C4-2B (cell line): ENCODE measurements around the gene GSK3A.

ENCODE experiments used
- H3K27ac ChIP-seq: fragments of 450-650 bp; 2 replicates; pipeline ENCODE4 v1.5.1; 2017
- ZFX ChIP-seq: fragments of 450-650 bp; IDR thresholded peaks from 2 replicates; pipeline ENCODE4 v1.6.1; 2017
- TF ChIP-seq, protein P1 (sequence below): fragments of 450-650 bp; conservative IDR thresholded peaks from 2 replicates; pipeline ENCODE4 v1.5.1; 2017; ENCODE audit warnings: mild to moderate bottlenecking

GSK3A gene

DNA sequence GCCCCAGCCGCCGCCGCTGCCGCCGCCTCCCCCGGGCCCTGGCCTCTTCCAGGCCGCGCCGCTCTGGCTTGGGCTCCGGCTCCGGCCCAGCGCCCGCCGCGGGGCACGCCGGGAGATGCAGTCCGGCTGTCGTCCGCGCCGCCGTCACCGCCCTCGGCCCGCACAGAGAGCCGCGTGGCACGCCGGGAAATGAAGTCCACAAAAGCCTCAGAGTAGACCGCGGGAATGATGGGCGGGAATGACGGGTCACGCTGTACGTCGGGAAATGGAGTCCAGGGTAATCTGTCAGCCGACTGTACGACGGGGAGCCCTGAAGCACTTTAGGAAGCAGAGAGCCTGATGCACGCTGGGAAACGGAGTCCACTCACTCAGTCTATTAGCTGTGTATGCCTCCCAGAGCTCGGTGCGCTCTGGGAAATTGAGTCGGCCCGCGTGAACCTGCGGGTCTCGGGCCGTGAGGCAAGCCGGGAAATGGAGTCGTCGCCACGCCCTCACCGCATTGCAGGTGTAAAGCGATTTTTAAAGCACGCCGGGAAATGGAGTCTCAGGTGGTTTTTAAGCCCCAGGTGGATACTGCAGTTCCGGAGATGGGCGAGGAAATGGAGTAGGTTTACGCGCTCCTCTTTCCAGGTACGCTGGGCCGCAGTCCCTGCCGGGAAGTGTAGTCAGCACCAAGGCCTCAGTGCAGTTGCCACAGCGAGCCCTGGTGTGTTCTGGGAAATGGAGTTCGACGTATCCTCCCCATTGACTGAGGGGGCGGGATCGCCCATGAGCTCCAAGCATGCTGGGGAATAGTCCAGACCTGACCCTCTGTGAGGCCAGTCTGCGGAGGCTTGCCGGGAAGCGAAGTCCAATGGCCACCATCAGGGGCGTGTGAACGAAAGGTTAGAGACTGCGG, at the start of gene GSK3A:
Gene GSK3A (minus strand): TSS at position 91 of the 898 bp plus-strand sequence. CDS start 137 bp downstream, outside the sequence.
- peak within 1 kb of the TSS; percentile 92 for H3K27ac ChIP-seq
- TF ChIP-seq, protein P1, sequence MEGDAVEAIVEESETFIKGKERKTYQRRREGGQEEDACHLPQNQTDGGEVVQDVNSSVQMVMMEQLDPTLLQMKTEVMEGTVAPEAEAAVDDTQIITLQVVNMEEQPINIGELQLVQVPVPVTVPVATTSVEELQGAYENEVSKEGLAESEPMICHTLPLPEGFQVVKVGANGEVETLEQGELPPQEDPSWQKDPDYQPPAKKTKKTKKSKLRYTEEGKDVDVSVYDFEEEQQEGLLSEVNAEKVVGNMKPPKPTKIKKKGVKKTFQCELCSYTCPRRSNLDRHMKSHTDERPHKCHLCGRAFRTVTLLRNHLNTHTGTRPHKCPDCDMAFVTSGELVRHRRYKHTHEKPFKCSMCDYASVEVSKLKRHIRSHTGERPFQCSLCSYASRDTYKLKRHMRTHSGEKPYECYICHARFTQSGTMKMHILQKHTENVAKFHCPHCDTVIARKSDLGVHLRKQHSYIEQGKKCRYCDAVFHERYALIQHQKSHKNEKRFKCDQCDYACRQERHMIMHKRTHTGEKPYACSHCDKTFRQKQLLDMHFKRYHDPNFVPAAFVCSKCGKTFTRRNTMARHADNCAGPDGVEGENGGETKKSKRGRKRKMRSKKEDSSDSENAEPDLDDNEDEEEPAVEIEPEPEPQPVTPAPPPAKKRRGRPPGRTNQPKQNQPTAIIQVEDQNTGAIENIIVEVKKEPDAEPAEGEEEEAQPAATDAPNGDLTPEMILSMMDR = no peak
- peak; percentile 79; the same call in 1 of the 2 replicates for TF ChIP-seq ZFX

DNA sequence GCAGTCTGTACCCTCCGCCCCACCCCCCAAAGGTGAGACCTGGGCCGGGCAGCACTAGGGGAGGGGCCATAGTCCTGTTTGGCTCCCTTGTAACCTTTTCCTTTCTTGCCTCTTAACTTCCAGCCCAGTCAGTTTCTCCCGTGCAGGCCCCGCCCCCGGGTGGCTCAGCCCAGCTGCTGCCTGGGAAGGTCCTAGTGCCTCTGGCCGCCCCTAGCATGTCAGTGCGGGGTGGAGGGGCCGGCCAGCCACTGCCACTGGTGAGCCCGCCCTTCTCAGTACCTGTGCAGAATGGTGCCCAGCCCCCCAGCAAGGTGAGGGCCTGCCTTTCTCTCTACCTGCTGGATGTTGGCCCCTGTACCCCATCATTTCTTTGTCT, 49.0 kb upstream of the GSK3A start:
- TF ChIP-seq, protein P1 = no peak
- no peak for TF ChIP-seq ZFX
- H3K27ac ChIP-seq = 0 out of 2 replicates have a peak overlapping the region, but pooled peaks have one; percentile 13

DNA sequence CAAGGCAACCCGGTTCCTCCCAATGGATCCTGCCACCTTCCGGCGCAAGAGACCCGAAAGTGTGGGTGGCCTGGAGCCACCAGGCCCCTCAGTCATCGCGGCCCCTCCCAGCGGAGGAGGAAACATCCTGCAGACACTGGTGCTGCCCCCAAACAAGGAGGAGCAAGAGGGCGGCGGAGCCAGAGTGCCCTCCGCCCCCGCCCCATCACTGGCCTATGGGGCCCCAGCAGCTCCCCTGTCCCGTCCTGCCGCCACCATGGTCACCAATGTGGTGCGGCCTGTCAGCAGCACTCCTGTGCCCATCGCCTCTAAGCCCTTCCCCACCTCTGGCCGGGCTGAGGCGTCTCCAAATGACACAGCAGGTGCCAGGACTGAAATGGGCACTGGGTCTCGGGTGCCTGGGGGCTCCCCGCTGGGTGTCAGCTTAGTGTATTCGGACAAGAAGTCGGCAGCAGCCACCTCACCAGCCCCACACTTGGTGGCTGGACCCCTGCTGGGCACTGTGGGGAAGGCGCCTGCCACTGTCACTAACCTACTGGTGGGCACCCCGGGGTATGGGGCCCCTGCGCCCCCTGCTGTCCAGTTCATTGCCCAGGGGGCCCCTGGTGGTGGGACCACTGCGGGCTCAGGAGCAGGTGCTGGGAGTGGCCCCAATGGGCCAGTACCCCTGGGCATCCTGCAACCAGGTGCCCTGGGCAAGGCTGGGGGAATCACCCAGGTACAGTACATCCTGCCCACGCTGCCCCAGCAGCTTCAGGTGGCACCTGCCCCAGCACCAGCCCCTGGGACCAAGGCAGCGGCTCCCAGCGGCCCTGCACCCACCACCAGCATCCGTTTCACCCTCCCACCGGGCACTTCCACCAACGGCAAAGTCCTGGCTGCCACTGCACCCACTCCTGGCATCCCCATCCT, 48.4 kb upstream of the GSK3A start:
- no peak for TF ChIP-seq ZFX
- TF ChIP-seq, protein P1 = no peak; the same call in 1 of the 2 replicates
- 0 out of 2 replicates have a peak overlapping the region, but pooled peaks have one; percentile 13 for H3K27ac ChIP-seq

DNA sequence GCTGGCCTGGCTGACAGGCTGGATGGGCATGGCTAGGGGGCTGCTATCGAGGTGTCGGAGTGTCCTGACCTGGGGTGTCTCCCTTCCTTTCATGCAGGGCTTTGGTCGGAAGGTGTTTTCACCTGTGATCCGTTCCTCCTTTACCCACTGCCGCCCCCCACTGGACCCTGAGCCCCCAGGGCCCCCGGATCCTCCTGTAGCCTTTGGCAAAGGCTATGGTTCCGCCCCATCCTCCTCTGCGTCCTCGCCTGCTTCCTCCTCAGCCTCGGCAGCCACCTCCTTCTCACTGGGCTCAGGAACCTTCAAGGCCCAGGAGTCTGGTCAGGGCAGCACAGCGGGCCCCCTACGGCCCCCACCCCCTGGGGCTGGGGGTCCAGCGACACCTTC, 47.7 kb upstream of the GSK3A start:
- H3K27ac ChIP-seq = no peak overlapping the region
- TF ChIP-seq, protein P1 = no peak

DNA sequence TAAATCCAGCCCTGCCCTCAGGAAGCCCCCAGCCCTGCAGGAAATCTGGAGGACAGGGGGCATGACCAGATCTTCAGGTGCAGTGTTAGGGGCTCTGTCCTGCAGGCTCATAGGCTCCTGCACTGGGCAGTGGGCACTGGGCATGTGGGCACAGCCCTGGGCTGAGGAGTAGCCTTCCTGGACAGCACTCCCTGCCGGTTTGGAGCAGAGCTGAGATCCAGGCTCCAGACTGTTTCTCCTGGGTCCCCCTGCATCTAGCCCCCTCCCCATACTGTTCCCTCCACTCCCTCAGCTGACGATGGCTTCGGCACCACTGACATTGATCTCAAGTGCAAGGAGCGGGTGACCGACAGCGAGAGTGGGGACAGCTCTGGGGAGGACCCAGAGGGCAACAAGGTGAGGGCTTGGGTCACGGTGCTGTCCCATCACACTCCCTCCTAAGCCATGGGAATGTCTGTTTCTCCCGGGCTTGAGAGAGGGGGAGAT, 47.2 kb upstream of the GSK3A start:
- H3K27ac ChIP-seq = no peak overlapping the region
- TF ChIP-seq, protein P1 = no peak
- no peak for TF ChIP-seq ZFX

DNA sequence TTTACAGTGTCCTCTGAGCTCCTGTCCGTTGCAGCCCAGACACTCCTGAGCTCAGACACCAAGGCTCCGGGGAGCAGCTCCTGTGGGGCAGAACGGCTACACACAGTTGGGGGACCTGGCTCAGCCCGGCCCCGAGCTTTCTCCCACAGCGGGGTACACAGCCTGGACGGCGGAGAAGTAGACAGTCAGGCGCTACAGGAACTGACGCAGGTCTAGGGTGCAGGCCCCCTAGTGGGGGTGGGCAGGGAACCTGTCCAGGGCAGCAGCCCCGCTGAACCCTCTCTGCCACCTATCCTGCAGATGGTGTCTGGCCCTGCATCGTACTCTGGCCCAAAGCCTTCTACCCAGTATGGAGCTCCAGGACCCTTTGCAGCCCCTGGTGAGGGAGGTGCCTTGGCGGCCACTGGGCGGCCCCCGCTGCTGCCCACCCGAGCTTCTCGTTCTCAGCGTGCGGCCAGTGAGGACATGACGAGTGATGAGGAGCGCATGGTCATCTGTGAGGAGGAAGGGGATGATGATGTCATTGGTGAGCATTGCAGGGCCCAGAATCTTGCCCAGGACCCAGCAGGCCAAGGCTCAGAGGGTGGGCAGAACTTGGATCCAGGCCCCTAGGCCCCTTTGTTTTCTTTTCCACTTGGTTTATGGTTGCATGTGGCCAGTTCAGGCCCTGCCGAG, 46.6 kb upstream of the GSK3A start:
- no peak overlapping the region for H3K27ac ChIP-seq
- TF ChIP-seq, protein P1 = no peak
- no peak for TF ChIP-seq ZFX
